ENCODE measurements around the gene EMP3.
"Not testable (repeated sequence)": the region's sequence is repeated elsewhere in the genome, so short reads cannot be mapped to it uniquely, and the experiment has no call there.

EMP3 gene

GRCh38 chr19:48325265-48325910 is at the start of gene EMP3:
Gene EMP3, plus strand, starts transcription at chr19:48325552. Its CDS starts 1,293 bp downstream, at chr19:48326845.
- peak; percentile 94 for DNase-seq (ENCODE audit: low spot score)

- no peak for DNase-seq (ENCODE audit: low spot score)
These were observed 45.6 kb upstream of the EMP3 start for GRCh38 chr19:48279747-48280146.

- no peak for DNase-seq (ENCODE audit: low spot score)
These were observed 41.4 kb upstream of the EMP3 start for GRCh38 chr19:48283908-48284307.

- no peak for DNase-seq (ENCODE audit: low spot score)
These were observed 40.5 kb upstream of the EMP3 start for GRCh38 chr19:48284896-48285295.

GRCh38 chr19:48287748-48288147 is 37.6 kb upstream of the EMP3 start:
- no peak for DNase-seq (ENCODE audit: low spot score)

GRCh38 chr19:48290401-48290770 is 35.0 kb upstream of the EMP3 start:
- peak; percentile 73 for DNase-seq (ENCODE audit: low spot score)

GRCh38 chr19:48290771-48291488 is 34.4 kb upstream of the EMP3 start:
- peak; percentile 92 for DNase-seq (ENCODE audit: low spot score)

GRCh38 chr19:48291489-48291815 is 33.9 kb upstream of the EMP3 start:
- DNase-seq (ENCODE audit: low spot score) = not testable (repeated sequence)

GRCh38 chr19:48292798-48293197 is 32.6 kb upstream of the EMP3 start:
- no peak for DNase-seq (ENCODE audit: low spot score)

- DNase-seq (ENCODE audit: low spot score) = no peak
These were observed 29.9 kb upstream of the EMP3 start for GRCh38 chr19:48295458-48295857.

GRCh38 chr19:48296963-48297734 is 28.2 kb upstream of the EMP3 start:
- no peak for DNase-seq (ENCODE audit: low spot score)

- DNase-seq (ENCODE audit: low spot score) = no peak
These were observed 27.4 kb upstream of the EMP3 start for GRCh38 chr19:48297975-48298374.

- DNase-seq (ENCODE audit: low spot score) = no peak
These were observed 23.3 kb upstream of the EMP3 start for GRCh38 chr19:48301886-48302599.

- DNase-seq (ENCODE audit: low spot score) = no peak
These were observed 22.8 kb upstream of the EMP3 start for GRCh38 chr19:48302600-48302959.

- no peak for DNase-seq (ENCODE audit: low spot score)
These were observed 22.0 kb upstream of the EMP3 start for GRCh38 chr19:48303367-48303766.

GRCh38 chr19:48303866-48304265 is 21.5 kb upstream of the EMP3 start:
- DNase-seq (ENCODE audit: low spot score) = no peak

GRCh38 chr19:48308631-48309586 is 16.4 kb upstream of the EMP3 start:
- peak; percentile 80 for DNase-seq (ENCODE audit: low spot score)

- not testable (repeated sequence) for DNase-seq (ENCODE audit: low spot score)
These were observed 15.6 kb upstream of the EMP3 start for GRCh38 chr19:48309731-48310130.

- DNase-seq (ENCODE audit: low spot score) = no peak
These were observed 15.1 kb upstream of the EMP3 start for GRCh38 chr19:48310227-48310626.

- no peak for DNase-seq (ENCODE audit: low spot score)
These were observed 14.0 kb upstream of the EMP3 start for GRCh38 chr19:48311384-48311783.

- no peak for DNase-seq (ENCODE audit: low spot score)
These were observed 9.6 kb upstream of the EMP3 start for GRCh38 chr19:48315712-48316111.

- DNase-seq (ENCODE audit: low spot score) = not testable (repeated sequence)
These were observed 7.7 kb upstream of the EMP3 start for GRCh38 chr19:48317708-48317960.
